Astrocyte of the spinal cord (primary cell): Measurements from ENCODE around the gene TRRAP.
A peak's percentile ranks its signal among the peaks of the same experiment; 100 is the strongest.
"Not testable (repeated sequence)": the region's sequence is repeated elsewhere in the genome, so short reads cannot be mapped to it uniquely, and the experiment has no call there.

Source experiments
- DNase-seq: peaks from one replicate; pipeline ENCODE4 v3.0.0; 2011; ENCODE audit warnings: low read depth, low spot score
- H3K4me3 ChIP-seq: 2 replicates; pipeline ENCODE4 v1.5.1; 2011; ENCODE audit warnings: low read depth, mild to moderate bottlenecking, low read length, moderate library complexity
- in situ Hi-C: cut with HindIII; loops from 2 replicates; pipeline ENCODE4 v1.10.0; 2017; ENCODE audit warnings: low sequenced_read_pairs
- TF ChIP-seq, protein P1 (sequence below): IDR thresholded peaks from 2 replicates; pipeline ENCODE4 v1.5.1; 2012; ENCODE audit warnings: low read depth, mild to moderate bottlenecking, low read length, inconsistent platforms

The TRRAP gene

DNA sequence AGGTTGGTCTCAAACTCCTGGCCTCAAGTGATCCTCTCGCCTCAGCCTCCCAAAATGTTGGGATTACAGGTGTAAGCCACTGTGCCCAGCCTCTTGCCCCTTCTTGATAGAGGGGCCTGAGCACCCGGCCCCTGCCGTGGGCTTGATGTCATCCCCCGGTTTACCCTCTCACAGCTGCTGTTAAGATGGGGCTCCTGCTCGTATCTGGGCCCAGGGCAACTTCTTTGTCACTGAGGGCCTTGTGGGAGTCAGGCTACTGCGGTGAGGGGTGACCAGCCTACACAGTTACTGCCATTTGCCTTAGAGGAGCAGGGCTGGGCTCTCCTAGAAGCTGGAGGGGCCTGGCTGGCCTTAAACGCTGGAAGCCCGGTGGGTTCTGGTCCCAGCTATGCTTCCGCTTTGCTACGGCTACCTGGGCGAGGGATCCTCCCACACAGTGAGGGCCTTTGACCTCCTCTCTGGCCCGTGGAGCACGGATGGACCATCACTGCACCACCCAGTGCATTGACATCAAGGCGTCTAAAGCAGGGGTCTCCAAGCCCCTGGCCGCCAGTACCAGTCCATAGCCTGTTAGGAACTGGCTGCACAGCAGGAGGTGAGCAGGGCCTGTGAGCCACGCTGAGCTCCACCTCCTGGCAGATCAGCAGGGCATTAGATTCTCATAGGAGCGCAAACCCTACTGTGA is 7.4 kb upstream of the TRRAP start:
- in situ Hi-C loops = no loop called here
- no peak overlapping the region for H3K4me3 ChIP-seq
- TF ChIP-seq, protein P1, sequence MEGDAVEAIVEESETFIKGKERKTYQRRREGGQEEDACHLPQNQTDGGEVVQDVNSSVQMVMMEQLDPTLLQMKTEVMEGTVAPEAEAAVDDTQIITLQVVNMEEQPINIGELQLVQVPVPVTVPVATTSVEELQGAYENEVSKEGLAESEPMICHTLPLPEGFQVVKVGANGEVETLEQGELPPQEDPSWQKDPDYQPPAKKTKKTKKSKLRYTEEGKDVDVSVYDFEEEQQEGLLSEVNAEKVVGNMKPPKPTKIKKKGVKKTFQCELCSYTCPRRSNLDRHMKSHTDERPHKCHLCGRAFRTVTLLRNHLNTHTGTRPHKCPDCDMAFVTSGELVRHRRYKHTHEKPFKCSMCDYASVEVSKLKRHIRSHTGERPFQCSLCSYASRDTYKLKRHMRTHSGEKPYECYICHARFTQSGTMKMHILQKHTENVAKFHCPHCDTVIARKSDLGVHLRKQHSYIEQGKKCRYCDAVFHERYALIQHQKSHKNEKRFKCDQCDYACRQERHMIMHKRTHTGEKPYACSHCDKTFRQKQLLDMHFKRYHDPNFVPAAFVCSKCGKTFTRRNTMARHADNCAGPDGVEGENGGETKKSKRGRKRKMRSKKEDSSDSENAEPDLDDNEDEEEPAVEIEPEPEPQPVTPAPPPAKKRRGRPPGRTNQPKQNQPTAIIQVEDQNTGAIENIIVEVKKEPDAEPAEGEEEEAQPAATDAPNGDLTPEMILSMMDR = no peak
- no peak for DNase-seq

DNA sequence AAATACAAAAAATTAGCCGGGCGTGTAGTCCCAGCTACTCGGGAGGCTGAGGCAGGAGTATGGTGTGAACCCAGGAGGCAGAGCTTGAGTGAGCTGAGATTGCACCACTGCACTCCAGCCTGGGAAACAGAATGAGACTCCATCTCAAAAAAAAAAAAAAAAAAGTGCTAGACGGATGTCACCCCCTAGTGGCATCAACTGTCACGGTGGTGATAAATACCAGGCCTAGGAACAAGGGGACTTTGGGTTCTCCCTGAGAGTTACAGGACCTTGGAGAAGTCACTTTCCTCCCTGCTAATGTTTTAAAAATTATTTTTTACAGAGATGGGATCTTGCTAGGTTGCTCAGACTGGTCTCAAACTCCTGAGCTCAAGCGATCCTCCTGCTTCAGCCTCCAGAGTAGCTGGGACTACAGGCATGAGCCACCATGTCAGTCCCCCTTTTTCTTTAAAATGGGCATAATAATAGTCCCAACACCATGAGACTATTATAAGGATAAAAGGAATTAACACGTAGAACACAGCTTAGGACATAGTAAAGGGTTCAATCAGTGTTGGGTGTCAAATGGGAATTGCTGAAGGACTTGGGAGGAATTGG is 5.9 kb upstream of the TRRAP start:
- in situ Hi-C loops = no loop called here
- DNase-seq = no peak
- no peak overlapping the region for H3K4me3 ChIP-seq
- TF ChIP-seq, protein P1 = peak; percentile 35

DNA sequence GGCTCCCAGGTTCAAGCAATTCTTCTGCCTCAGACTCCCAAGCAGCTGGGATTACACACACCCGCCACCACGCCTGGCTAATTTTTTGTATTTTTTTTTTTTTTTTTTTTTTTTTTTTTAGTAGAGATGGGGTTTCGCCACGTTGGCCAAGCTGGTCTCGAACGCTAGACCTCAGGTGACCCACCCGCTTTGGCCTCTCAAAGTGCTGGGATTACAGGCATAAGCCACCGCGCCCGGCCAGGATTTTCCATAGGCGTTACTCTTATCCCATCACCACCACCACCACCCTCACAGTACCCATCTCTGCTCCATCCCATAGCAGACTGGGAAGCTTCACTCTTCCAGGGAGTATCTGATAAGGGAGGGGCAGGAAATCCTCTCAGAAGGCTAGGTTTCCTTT is 4.7 kb upstream of the TRRAP start:
- H3K4me3 ChIP-seq, DNase-seq, in situ Hi-C loops: not testable (repeated sequence)

DNA sequence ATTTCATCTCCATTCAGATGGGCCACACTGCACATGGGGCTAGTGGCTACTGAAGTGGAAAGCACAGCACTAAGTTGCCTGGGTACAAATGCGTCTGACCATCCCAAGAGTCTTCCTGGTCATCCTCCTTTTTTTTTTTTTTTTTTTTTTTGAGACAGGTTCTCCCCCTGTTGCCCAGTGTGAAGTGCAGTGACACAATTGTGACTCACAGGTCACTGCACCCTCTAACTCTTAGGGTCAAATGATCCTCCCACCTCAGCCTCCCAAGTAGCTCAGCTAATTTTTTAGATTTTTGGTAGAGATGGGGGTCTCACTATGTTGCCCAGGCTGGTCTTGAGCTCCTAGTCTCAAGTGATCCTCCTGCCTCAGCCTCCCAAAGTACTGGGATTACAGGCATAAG is 3.4 kb upstream of the TRRAP start:
- no peak overlapping the region for H3K4me3 ChIP-seq
- TF ChIP-seq, protein P1 = no peak
- DNase-seq = no peak
- in situ Hi-C loops = no loop called here

DNA sequence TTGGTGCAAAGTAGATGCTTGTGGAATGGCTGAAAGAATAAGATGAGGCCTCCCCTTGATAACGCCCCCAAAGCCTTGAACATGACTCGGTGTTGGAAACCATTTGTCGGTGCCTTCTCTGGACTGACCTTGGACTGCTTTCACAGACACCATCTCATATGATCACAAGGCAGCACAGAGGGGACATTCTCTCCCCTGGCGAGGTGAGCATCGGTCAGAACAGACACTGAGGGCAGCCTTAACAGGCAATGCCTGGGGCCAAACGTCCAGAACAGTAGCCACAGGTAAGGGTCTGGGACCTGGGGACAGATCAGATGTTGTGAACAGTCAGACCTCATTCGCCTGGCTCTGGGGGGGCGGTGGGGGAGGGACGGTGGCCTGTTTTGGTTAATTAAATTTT is 2.8 kb upstream of the TRRAP start:
- TF ChIP-seq, protein P1 = no peak
- no peak overlapping the region for H3K4me3 ChIP-seq
- in situ Hi-C loops = no loop called here
- DNase-seq = no peak

DNA sequence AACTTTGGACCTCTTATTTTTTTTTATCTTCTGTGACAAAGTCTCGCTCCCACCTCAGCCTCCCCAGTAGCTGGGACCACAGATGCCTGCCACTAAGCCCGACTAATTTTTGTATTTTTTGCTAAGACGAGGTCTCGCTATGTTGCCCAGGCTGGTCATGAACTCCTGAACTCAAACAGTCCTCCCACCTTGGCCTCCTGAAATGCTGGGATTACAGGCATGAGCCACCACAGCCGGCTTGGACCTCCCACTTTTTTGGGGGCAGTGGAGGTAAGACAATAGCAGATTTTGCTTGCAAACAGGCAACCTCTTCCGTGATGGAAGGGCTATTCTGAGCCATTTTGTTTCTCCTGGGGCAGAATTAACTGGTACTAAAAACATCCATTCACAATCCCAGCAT is 1.2 kb upstream of the TRRAP start:
- DNase-seq = no peak
- no peak overlapping the region for H3K4me3 ChIP-seq
- TF ChIP-seq, protein P1 = no peak
- in situ Hi-C loops = no loop called here

DNA sequence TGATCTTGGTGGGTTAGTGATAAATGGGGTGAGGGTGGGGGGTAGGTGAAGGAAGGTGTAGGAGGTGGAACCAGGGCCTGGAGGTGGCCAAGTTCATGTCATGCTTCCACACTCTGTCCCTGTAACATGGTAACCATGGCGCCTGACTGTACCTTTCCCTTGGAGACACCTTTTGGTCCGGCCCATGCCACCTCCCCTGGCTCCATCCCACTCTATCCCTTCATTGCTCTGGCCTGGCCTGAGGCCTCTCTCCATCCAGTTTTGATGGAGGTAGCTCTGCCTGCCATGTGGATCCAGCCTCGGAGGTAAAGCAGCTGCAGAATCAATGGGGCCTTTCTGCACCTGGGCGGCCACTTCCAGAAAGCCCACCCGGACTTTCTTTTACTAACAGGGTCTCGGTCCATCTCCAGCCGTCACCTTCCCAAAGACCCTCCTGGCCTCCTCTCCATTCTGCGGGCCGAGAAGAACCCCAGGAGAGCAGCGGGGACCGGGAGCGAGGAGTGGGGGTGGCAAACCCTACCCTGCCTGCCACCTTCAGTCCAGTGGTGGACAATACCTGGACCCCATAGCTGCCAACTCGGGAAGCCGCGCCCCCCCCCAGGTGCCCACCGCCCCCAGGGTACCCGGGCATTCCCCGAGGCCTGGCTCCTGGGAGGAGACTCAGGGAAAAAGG is 504 bp upstream of the TRRAP start:
- peak overlapping the region; percentile 98 for H3K4me3 ChIP-seq
- in situ Hi-C loops = no loop called here
- DNase-seq = no peak
- TF ChIP-seq, protein P1 = no peak
